NAMALWA (cell line): ENCODE measurements around the gene DNASE1L2.
A peak's percentile ranks its signal among the peaks of the same experiment; 100 is the strongest.

ENCODE experiments used
- DNase-seq: peaks from one replicate; pipeline ENCODE4 v3.0.0-alpha.2; 2015; ENCODE audit warnings: low spot score

DNASE1L2 gene

DNA sequence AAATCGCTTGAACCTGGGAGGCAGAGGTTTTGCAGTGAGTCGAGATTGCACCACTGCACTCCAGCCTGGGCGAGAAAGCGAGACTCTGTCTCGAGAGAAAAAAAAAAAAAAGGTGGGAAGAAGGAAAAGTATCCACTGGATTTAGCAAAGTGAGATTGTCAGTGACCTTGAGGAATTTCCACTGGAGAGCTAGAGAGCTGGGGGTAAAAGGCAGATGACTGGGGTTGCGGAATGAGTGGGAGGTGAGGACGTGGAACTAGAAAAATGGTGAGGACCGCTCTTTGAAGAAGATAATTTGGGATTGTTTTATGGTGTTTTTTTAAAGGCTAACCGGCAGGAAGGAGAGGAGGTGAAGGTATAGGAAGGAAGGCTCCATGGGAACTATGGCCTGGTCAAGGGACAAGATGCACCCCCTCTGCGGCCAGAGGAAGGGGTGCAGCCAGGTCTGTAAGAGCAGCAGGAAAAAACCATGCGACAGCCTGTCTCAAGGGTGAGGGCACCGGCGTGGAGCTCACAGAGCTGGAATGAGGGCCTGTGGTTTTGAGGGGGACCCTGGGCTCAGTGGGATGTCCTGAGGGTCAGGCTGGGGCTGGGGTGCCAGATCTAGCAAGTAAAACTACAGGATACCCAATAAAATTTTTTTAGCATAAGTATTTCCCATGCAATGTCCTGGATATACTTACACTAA, 31.7 kb upstream of the DNASE1L2 start:
- DNase-seq = no peak

DNA sequence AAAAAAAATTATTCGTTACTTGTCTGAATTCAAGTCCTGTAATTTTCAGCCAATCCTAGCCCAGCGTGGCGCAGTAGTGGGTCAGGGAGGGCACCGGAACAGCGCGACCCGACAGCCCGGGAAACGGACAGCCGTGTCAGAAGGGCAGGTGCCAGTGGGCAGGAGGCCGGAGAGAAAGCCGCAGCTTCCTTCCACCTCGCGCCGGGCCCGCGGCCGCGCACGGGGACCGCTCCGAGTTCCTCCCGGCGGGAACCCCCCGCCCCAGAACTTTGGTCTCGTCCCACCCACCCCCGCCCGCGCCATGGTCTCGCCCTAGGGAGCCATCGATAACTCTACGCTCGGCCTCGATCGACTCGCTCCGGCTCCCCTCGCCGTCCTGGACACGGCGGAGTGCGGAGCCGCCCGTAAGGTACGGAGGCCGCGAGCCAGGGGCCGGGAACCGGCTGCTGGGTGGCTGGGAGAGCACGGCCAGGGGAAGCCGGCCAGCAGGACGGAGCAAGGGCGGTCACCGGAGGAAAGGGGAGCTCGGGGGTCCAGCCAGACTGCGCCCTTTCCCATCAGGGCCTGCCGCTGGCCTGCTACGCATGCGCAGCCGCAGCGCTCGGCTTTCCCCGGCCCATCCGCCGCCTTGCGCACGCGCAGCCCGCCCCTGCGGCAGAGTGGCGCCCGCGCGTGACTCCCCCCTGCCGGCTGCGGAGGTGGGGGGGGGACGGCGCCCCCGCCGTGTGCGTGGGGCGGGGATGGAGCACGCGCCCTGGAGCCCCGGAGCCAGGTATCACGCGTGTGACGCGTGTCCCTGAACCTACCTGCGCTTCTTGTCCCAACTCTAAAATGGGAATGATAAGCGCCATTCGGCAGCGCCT, 30.9 kb upstream of the DNASE1L2 start, which contains the start of gene MLST8:
MLST8 (plus strand) TSS at position 351 of the 863 bp plus-strand sequence. CDS start 632 bp downstream, outside the sequence.
- peak; percentile 87 for DNase-seq

DNA sequence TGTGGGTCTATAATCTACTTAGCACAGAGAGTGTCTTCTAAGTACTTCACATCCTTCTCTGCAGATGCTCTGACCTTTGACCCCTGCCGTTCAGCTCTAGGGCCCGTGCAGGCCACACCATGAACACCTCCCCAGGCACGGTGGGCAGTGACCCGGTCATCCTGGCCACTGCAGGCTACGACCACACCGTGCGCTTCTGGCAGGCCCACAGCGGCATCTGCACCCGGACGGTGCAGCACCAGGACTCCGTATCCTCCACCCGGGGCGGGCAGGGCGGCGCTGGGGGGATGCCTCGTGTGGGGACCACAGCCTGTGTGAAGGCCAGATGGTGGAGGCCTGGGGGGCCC, 30.3 kb upstream of the DNASE1L2 start:
- no peak for DNase-seq

DNA sequence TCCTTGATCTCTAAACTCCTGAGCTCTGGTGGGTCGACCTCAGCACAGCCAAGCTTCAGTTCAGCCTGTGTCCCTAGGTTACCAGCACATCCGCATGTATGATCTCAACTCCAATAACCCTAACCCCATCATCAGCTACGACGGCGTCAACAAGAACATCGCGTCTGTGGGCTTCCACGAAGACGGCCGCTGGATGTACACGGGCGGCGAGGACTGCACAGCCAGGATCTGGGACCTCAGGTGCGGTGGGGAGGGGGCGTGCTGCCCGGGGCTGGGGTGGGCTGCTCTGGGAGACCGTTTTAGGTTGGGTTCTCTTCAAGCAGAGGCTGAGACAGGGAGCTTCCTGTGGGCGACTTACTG, 29.8 kb upstream of the DNASE1L2 start:
- DNase-seq = no peak

DNA sequence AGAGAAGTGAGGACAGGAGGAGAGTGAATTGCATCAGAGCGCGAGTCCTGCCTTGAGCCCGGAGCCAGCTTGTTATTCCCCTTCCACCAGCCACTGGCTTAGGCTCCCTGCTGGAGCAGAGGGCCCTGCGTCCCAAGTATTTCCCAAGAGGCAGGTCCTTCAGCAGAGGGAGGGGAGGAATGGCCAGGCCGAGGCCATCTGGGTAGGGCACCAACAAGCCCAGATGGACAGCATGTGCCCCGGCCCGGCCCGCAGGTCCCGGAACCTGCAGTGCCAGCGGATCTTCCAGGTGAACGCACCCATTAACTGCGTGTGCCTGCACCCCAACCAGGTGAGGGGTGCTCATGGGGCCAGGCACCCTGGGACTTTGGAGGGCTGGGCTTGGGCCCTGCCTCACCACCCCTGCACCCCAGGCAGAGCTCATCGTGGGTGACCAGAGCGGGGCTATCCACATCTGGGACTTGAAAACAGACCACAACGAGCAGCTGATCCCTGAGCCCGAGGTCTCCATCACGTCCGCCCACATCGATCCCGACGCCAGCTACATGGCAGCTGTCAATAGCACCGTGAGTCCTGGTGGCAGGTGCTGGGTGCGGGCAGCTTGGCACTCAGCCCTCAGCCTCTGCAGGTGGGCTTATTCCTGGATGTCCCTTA, 29.3 kb upstream of the DNASE1L2 start:
- DNase-seq = no peak

DNA sequence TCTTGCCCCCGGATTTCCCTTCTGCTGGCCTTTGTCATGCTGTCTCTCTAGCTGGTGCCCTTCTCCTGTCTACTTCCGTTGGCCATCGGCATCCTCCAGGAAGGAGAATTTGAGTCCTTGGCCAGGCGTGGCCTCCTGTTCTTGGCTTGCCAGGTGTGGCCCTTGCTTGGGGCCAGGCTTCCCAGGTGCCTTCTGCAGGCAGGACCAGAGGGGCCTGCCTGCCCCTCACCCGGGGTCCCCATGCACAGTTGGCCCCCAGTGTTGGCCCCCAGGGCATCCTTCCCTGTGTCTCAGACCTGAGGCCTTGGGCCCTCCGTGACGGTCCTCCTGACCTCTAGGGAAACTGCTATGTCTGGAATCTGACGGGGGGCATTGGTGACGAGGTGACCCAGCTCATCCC, 28.4 kb upstream of the DNASE1L2 start:
- DNase-seq = no peak

DNA sequence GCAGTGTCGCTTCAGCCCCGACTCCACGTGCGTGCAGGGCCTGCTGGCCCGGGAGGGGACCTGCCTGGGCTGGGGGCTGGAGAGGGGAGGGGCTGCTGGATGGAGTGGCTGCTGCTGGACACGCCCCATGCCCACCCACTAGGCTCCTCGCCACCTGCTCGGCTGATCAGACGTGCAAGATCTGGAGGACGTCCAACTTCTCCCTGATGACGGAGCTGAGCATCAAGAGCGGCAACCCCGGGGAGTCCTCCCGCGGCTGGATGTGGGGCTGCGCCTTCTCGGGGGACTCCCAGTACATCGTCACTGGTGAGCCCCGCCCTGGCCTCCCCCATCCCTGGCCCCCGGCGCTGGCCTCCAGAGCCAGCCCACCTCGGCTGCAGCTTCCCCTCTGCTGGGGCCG, 27.9 kb upstream of the DNASE1L2 start:
- no peak for DNase-seq

DNA sequence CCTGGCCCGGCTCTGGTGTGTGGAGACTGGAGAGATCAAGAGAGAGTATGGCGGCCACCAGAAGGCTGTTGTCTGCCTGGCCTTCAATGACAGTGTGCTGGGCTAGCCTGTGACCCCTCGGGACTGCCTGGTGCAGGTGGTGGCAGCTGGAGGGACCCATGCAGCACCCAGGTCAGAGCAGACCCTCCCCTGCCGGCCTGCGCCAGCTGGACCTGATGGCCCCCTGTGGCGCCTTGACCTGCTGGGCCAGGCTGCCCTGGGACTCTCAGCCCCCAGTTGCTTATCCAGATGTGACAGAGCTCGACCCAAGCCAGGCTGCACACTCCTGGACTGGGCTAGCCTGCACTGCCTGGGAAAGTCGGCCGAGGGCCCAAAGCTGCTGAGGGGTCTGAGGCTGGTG, 27.5 kb upstream of the DNASE1L2 start:
- no peak for DNase-seq

DNA sequence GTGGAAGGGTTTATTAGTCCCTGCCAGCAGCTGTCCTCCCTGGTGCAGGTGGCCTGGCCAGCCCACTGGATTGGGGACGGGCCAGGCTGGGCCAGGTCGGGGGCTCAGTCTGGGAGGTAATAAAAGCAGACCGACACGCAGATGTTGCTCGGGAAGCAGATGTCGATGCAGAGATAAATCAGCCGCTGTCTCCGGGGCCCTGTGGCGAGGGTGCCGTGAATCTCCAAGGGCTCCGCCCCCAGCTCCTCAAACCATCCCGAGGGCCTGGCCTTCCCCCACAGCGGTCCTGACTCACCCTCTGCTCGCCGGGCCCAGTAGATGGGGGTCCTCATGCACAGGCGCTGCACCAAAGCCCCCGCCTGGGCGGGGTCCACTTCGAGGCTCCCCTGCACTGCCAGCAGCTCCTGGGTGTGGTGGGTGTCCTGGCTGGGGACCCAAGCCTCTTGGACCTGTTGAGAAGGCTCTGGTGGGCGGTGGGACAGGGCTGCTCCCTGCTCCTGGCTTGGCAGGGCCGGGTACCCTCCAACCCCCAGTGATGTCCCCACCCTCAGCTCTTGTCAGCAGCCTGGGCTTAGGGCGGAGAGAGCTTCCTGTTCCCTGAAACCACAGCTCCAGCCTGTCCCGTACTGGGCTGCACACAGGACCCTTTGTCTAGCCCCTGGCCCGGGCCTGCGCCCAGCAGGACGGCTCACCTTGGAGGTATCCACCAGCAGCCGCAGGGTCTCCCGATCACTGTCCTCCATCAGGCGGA, 26.8 kb upstream of the DNASE1L2 start:
- DNase-seq = no peak

DNA sequence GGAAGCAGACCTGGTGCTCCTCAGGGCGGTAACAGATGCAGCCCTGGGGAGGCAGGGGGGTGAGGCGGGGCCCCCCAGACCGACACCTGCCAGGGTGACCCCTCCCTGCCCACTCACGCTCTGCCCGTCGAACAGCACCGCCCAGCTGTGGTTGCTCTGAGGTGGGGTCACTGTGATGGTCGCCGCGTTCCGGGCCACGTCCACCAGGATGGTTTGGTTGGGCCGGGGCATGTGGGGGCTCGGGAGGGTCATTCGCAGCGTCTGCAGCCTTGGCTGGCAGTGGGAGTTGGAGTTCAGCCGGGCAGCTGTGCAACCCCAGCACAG, 26.3 kb upstream of the DNASE1L2 start:
- DNase-seq = no peak

DNA sequence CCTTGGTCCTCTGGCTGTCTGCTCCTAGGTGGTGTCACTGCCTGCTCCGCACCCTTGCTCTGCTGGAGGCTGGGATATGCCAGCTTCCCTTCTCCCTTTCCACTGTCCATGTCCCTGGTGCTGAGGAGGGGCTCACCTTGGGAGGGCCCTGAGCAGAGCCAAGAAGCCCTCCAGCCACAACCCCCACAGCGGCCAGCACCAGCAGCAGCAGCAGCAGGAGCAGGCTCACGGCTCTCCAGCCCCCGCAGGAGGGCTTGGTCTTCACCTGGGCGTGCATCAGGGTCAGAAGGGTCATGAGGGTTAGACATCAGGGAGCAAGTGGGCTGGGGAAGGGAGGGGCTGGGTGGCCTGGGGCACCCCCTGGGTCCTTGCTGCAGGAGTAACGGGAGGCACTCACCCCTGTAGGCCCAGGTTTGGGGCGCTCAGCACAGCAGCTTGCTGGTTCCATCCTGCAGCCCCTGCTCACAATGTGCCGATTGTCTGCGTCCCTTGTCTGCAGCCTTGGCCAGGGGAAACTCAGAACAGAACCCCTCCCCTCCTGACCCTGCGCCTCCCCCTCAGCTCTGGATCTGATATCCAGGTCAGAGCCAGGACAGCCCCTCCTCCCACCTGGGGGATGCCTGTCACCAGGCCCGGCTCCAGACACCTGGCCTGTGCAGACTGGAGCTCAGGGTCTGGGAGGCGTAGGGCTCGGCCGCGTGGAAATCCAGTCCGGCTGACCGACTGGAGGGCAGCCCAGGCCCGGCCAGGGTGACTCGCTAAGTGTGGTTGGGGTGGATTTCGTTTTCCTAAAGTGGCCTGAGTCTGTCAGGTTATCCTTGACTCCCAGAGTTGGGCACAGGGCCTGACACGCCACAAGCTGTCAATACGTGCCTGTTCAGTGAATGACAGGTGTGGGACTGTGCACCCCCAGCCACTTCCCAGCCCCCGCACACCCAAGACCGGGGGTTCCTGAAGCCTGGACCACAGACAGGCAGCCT, 25.6 kb upstream of the DNASE1L2 start, which contains the start of gene BRICD5:
BRICD5 (minus strand) TSS at position 478 of the 980 bp plus-strand sequence; CDS start at position 448, 30 bp downstream.
- DNase-seq = no peak

DNA sequence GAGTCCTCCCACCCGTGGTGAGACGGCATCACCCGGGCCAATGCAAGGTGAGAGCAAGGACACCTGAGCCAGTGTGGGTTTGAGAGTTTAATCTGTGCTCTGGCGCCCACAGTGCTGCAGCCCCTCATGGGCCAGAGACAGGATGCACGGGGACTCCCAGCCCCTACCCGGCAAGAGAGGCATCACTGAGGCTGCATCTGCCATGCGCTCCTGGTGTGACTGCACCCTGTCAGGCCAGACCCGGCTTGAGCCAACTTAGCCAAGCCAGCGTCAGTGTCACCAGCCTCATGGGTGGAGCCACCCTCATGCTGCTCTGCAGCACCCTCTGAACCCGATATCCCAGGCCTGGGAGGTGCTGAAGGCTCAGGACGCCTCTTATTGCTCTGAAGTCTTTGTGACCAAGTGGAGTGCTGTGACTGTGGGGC, 24.3 kb upstream of the DNASE1L2 start:
- no peak for DNase-seq

DNA sequence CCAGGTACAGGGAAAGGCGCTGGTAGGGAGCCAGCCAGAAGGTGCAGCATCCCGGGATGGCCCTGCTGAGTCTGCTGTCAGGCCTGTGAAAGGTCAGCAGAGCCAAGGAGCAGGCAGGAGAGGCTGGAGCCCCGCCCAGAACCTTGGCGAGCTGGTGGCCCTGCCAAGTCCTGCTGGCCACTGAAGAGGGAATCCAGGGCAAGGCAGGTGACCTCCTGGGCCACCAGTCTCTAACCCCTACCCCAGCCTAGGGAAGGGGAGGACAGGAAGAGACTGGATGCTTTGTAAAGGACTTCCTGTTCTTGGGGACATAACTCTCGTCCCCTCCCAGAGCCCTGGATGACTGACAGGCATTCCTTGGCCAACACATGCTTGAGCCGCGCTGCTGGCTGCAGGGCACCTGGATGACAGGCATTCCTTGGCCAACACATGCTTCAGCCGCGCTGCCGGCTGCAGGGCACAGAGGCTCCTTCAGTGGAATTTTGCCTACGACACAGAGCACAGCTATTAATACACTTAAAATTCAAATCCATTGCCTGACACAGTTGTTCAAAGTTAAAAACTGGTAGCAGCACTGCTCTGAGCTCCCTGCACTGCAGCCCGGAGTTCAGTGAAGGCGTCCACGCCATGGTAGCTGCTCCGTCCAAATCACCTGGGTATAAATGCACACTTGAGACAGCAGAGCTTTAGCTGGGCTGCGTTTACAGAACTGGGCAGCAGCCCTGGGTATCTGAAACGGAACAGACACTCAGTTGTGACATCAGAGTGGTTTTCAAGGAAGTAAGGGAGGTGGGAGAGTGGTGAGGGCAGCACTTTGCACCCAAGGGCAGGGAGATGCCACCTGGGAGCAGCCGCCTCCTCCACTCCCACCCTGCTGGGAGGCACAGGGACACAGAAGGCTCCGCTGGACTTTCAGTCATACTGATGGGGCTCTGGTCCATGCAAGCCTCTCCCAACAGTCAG, 23.6 kb upstream of the DNASE1L2 start:
- DNase-seq = no peak

DNA sequence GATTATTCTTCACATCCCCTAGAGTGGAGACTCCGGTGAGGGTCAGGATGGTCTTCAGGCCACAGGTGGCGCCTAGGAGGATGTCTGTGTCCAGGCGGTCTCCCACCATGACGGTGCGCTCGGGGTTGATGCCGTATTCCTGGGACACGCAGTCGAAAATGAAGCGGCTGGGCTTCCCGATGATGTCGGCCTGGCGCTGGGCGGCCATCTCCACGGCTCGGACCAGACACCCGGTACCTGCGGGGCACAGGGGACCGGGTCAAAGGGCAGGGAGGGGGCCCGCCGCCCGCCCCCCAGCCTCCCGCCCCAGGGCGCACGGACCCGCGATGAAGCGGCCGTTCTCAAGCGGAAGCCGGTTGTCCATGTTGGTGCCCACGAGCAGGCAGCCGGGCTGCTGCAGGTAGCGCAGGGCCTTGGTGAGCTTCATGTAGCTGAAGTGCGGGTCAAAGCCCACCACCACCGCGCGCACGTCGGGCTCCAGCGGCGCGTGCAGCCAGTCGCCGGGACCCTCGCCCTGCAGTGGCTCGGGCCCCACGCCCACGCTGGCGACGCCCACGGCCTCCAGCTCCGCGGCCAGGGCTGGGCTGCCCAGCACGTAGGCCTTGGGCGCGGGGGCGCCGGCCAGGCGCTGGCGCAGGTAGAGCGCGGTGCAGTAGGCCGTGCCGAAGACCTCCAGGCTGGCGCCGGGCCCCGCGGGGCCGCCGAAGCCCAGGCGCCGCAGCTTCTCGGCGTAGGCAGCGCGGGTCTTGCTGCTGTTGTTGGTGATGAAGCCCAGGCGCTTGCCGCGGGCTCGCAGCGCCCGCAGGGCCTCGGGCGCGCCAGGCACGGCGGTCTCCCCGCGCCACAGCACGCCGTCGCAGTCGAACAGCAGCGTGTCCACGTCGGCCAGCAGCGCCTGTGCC, 22.2 kb upstream of the DNASE1L2 start:
- peak; percentile 41 for DNase-seq

DNA sequence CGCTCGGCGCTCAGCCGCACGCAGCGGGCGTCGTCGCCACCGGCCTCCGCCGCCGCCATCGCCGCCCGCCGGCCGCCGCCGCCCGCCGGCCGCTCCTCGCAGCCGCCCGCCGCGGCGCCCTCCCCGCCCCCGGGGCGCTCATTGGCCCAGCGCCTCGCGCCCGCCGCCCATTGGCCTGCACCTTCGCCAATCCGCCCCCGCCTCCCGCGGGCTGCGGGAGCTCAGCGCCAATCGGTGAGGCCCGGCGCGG, 21.6 kb upstream of the DNASE1L2 start, which contains the start of gene PGP:
PGP (minus strand) TSS at position 122 of the 250 bp plus-strand sequence; CDS start at position 59, 63 bp downstream.
- DNase-seq = no peak

DNA sequence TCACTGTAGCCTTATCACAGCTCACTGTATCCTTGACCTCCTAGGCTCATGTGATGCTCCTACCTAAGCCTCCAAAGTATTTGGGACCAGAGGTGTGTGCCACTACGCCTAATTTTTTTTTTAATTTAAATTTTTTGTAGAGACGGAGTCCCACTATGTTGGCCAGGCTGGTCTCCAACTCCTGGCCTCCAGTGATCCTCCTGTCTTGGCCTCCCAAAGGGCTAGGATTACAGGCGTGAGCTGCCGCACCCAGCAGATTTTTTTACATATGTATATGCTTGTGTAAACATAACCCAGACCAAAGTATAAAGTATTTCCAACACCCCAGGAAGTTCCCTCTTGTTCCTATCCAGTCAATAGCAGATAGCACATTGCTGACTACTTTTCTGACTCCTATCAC, 19.9 kb upstream of the DNASE1L2 start:
- no peak for DNase-seq

DNA sequence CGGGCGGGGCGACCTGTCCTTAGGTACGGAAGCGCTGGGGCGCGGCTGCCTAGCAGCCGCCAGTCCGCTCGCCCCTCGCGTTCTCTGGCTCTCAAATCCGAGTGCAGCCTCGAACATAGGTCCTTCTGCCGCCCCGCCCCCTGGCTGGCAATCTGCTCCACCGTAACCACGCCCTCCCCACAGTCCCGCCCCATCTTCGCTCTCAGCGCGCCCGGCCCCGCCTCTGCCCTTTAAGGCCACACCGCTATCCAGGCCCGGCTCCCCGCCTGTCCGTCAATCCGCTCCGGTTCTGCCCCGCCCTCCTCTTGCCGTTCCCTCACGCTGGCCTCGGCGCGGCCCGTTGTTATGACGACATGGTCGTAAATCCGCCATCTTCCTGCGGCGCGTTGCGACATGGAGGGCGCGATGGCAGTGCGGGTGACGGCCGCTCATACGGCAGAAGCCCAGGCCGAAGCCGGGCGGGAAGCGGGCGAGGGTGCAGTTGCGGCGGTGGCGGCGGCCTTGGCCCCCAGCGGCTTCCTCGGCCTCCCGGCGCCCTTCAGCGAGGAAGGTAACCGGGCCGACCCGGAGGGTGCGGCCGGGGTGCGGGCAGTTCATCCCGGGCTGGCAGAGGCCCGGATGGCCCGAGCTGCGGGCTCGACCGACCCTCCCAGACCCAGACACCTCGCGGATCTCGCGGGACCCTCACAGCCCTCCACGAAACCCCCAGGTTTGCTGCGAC, 12.9 kb upstream of the DNASE1L2 start, which contains the start of gene E4F1:
E4F1 (plus strand) TSS at position 371 of the 721 bp plus-strand sequence; CDS start at position 394, 23 bp downstream.
- DNase-seq = peak; percentile 99

DNA sequence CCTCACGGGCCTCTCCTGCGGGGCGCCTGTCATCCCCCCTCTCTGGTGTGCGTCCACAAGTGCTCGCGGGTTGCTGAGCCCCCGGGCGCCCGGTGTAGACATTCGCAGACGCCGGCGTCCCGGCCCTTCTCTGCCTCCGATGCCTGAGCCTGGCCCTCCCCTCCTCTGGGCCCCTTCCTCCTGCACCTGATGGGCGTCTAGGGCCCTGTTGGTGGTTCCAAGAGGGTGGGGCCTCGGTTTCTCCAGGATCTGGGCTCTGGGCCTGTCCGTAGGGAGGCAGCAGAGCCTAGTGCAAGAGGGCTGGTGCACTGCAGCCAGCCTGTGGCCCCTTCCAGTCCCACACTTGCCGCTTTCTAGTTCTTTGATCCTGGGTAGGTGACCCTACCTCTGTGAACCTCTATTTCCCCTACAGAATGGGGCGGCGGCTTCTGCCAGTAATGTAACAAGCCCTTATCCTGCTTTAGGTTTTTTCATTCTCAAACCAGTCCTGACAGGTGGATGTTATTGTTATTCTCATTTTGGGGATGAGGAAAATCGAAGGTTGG, 12.2 kb upstream of the DNASE1L2 start:
- DNase-seq = peak; percentile 66
